Stimulated activated naive CD8-positive, alpha-beta T cell treated with anti-CD3 and anti-CD28 coated beads, Interleukin-15, Interleukin-2, amounts not matched to agents 100 ng/mL and 50 ng/mL, for 24 hours (primary cell): ENCODE measurements around the gene CISD3.
A peak's percentile ranks its signal among the peaks of the same experiment; 100 is the strongest.

Experiments
- H3K27ac Mint-ChIP-seq: one replicate; pipeline ENCODE4 v1.8.0; 2021; ENCODE audit warnings: mild to moderate bottlenecking, mixed read lengths
- H3K27me3 Mint-ChIP-seq: one replicate; pipeline ENCODE4 v1.8.0; 2021; ENCODE audit warnings: mixed read lengths
- H3K36me3 Mint-ChIP-seq: one replicate; pipeline ENCODE4 v1.8.0; 2021; ENCODE audit warnings: low read depth, mixed read lengths
- H3K4me1 Mint-ChIP-seq: one replicate; pipeline ENCODE4 v1.8.0; 2021; ENCODE audit warnings: low read depth, mixed read lengths
- H3K4me3 Mint-ChIP-seq: one replicate; pipeline ENCODE4 v1.8.0; 2021; ENCODE audit warnings: mild to moderate bottlenecking, mixed read lengths
- H3K9me3 Mint-ChIP-seq: one replicate; pipeline ENCODE4 v1.8.0; 2021; ENCODE audit warnings: mixed read lengths

CISD3 gene

GRCh38 chr17:38704606-38705522 lies 25.3 kb upstream of the CISD3 start, which contains the start of gene MLLT6:
TSS of gene MLLT6 (plus strand) at chr17:38705273. CDS start at chr17:38705633, 360 bp downstream.
- H3K36me3 Mint-ChIP-seq = peaks cover 46% of the 10 kb centered on the region
- peaks cover 59% of the 10 kb centered on the region for H3K4me1 Mint-ChIP-seq

GRCh38 chr17:38705523-38705802 lies 24.7 kb upstream of the CISD3 start:
- Mint-ChIP-seq H3K9me3 (no peaks in the 10 kb centered on the region), H3K27me3 (no peaks in the 10 kb centered on the region), H3K36me3 (peaks cover 48% of the 10 kb centered on the region), H3K4me1 (peaks cover 59% of the 10 kb centered on the region), H3K4me3 (peak overlapping the region; percentile 97), H3K27ac (no peak overlapping the region)

More at GRCh38 chr17:38704606-38705522, 25.3 kb upstream of the CISD3 start, which contains the start of gene MLLT6:
- Mint-ChIP-seq H3K27me3 (no peaks in the 10 kb centered on the region), H3K9me3 (peaks cover 3% of the 10 kb centered on the region), H3K27ac (peak within 1 kb of the TSS; percentile 100), H3K4me3 (peak within 1 kb of the TSS; percentile 100)

GRCh38 chr17:38705803-38706504 lies 24.2 kb upstream of the CISD3 start:
- Mint-ChIP-seq H3K27ac (peak overlapping the region; percentile 96), H3K36me3 (peaks cover 53% of the 10 kb centered on the region), H3K4me3 (peak overlapping the region; percentile 97), H3K27me3 (no peaks in the 10 kb centered on the region), H3K4me1 (peaks cover 60% of the 10 kb centered on the region), H3K9me3 (no peaks in the 10 kb centered on the region)

- H3K27ac Mint-ChIP-seq = peak overlapping the region; percentile 96
- H3K36me3 Mint-ChIP-seq = peaks cover 60% of the 10 kb centered on the region
- H3K27me3 Mint-ChIP-seq = no peaks in the 10 kb centered on the region
- H3K9me3 Mint-ChIP-seq = no peaks in the 10 kb centered on the region
- peak overlapping the region; percentile 97 for H3K4me3 Mint-ChIP-seq
- peaks cover 60% of the 10 kb centered on the region for H3K4me1 Mint-ChIP-seq
Observed at GRCh38 chr17:38706505-38707216, 23.5 kb upstream of the CISD3 start.

- H3K9me3 Mint-ChIP-seq = no peaks in the 10 kb centered on the region
Observed at GRCh38 chr17:38707678-38708351, 22.3 kb upstream of the CISD3 start.

GRCh38 chr17:38709104-38709820 lies 20.9 kb upstream of the CISD3 start:
- Mint-ChIP-seq H3K4me3 (no peak overlapping the region), H3K36me3 (peaks cover 64% of the 10 kb centered on the region)

More at GRCh38 chr17:38707678-38708351, 22.3 kb upstream of the CISD3 start:
- Mint-ChIP-seq H3K36me3 (peaks cover 61% of the 10 kb centered on the region), H3K27ac (peak overlapping the region; percentile 96), H3K4me3 (peak overlapping the region; percentile 97), H3K4me1 (peaks cover 59% of the 10 kb centered on the region), H3K27me3 (no peaks in the 10 kb centered on the region)

GRCh38 chr17:38709864-38710603 lies 20.1 kb upstream of the CISD3 start:
- Mint-ChIP-seq H3K27ac (peak overlapping the region; percentile 77), H3K27me3 (no peaks in the 10 kb centered on the region), H3K36me3 (peaks cover 67% of the 10 kb centered on the region), H3K4me1 (peaks cover 66% of the 10 kb centered on the region), H3K9me3 (no peaks in the 10 kb centered on the region), H3K4me3 (no peak overlapping the region)

More at GRCh38 chr17:38709104-38709820, 20.9 kb upstream of the CISD3 start:
- peak overlapping the region; percentile 77 for H3K27ac Mint-ChIP-seq
- H3K27me3 Mint-ChIP-seq = no peaks in the 10 kb centered on the region
- no peaks in the 10 kb centered on the region for H3K9me3 Mint-ChIP-seq
- peaks cover 61% of the 10 kb centered on the region for H3K4me1 Mint-ChIP-seq

- Mint-ChIP-seq H3K4me3 (no peak overlapping the region), H3K27ac (peak overlapping the region; percentile 77), H3K36me3 (peaks cover 72% of the 10 kb centered on the region), H3K4me1 (peaks cover 72% of the 10 kb centered on the region), H3K27me3 (no peaks in the 10 kb centered on the region), H3K9me3 (no peaks in the 10 kb centered on the region)
Observed at GRCh38 chr17:38710604-38710962, 19.6 kb upstream of the CISD3 start.

- no peaks in the 10 kb centered on the region for H3K9me3 Mint-ChIP-seq
- H3K4me3 Mint-ChIP-seq = no peak overlapping the region
- peaks cover 76% of the 10 kb centered on the region for H3K4me1 Mint-ChIP-seq
- peaks cover 74% of the 10 kb centered on the region for H3K36me3 Mint-ChIP-seq
- H3K27ac Mint-ChIP-seq = peak overlapping the region; percentile 77
- no peaks in the 10 kb centered on the region for H3K27me3 Mint-ChIP-seq
Observed at GRCh38 chr17:38710985-38711384, 19.2 kb upstream of the CISD3 start.

GRCh38 chr17:38711792-38712571 lies 18.2 kb upstream of the CISD3 start:
- H3K36me3 Mint-ChIP-seq = peaks cover 74% of the 10 kb centered on the region
- H3K9me3 Mint-ChIP-seq = no peaks in the 10 kb centered on the region
- peaks cover 77% of the 10 kb centered on the region for H3K4me1 Mint-ChIP-seq
- H3K27me3 Mint-ChIP-seq = no peaks in the 10 kb centered on the region
- H3K27ac Mint-ChIP-seq = peak overlapping the region; percentile 77
- no peak overlapping the region for H3K4me3 Mint-ChIP-seq

- Mint-ChIP-seq H3K9me3 (no peaks in the 10 kb centered on the region), H3K27me3 (no peaks in the 10 kb centered on the region), H3K4me1 (peaks cover 70% of the 10 kb centered on the region), H3K36me3 (peaks cover 70% of the 10 kb centered on the region), H3K4me3 (no peak overlapping the region), H3K27ac (peak overlapping the region; percentile 72)
Observed at GRCh38 chr17:38712593-38712992, 17.5 kb upstream of the CISD3 start.

GRCh38 chr17:38713456-38714075 lies 16.6 kb upstream of the CISD3 start:
- Mint-ChIP-seq H3K27ac (no peak overlapping the region), H3K4me3 (no peak overlapping the region), H3K4me1 (peaks cover 62% of the 10 kb centered on the region), H3K27me3 (no peaks in the 10 kb centered on the region), H3K36me3 (peaks cover 71% of the 10 kb centered on the region), H3K9me3 (no peaks in the 10 kb centered on the region)
